ENCODE results near the gene NKX2-1. TPM values are rescaled to one million over a fixed set of nuclear protein-coding genes. Genes with fewer than 3 reads are reported as not detected.

The NKX2-1 gene
- total RNA-seq, 1 experiment from 2014 or later: not detected

- Histone ChIP-seq H2AK5ac (ENCODE audit: insufficient read length, low read length) (no peak overlapping the region), H3K14ac (ENCODE audit: insufficient read depth, low read length) (no peak overlapping the region), H3K4me1 (ENCODE audit: insufficient read depth, low read length) (no peaks in the 10 kb centered on the region), H4K5ac (ENCODE audit: insufficient read length, low read depth, low read length) (no peak overlapping the region), H3T11ph (ENCODE audit: low read length) (no peak overlapping the region), H3K27me3 (ENCODE audit: insufficient read depth, low read length) (peaks cover 92% of the 10 kb centered on the region), H2BK15ac (ENCODE audit: low read depth, low read length) (no peak overlapping the region), H2BK12ac (ENCODE audit: insufficient read length, low read depth, low read length) (no peak overlapping the region), H3K9ac (ENCODE audit: extremely low read depth, insufficient read length, low read length) (no peak overlapping the region), H3K56ac (ENCODE audit: insufficient read length, low read depth, low read length) (no peak overlapping the region), H4K91ac (ENCODE audit: insufficient read length, low read depth, low read length) (no peak overlapping the region), H3K27ac (ENCODE audit: insufficient read length, low read depth, low read length) (no peak overlapping the region), H3K79me1 (ENCODE audit: insufficient read depth, low read depth, low read length, poor library complexity, severe bottlenecking) (no peaks in the 10 kb centered on the region), H3K4me2 (ENCODE audit: insufficient read depth, insufficient read length, low read length) (no peak overlapping the region), H3K9me3 (ENCODE audit: control insufficient read depth, low read depth, low read length) (no peaks in the 10 kb centered on the region), H2AFZ (ENCODE audit: low read length) (no peak overlapping the region), H4K8ac (replicated peaks; ENCODE audit: insufficient read length, low read depth, low read length) (no peak overlapping the region), H2BK5ac (ENCODE audit: insufficient read length, low read length) (no peak overlapping the region), H3K79me2 (ENCODE audit: insufficient read depth, low read length) (no peaks in the 10 kb centered on the region), H3K23me2 (ENCODE audit: insufficient read length, low read depth, low read length, poor library complexity, severe bottlenecking) (peaks cover 7% of the 10 kb centered on the region), H4K20me1 (ENCODE audit: control insufficient read depth, insufficient read depth, insufficient read length) (no peaks in the 10 kb centered on the region), H2BK20ac (ENCODE audit: low read depth, low read length, poor library complexity, severe bottlenecking) (no peak overlapping the region), H3K4ac (ENCODE audit: low read depth, low read length) (no peak overlapping the region), H3K18ac (ENCODE audit: insufficient read length, low read depth, low read length) (no peak overlapping the region), H2BK120ac (ENCODE audit: low read depth, low read length, poor library complexity, severe bottlenecking) (no peak overlapping the region), H3K23ac (ENCODE audit: insufficient read length, low read depth, low read length) (no peak overlapping the region)
- no peaks in the 10 kb centered on the region; a peak in 1 of 7 replicates for H3K36me3 Mint-ChIP-seq (ENCODE audit: insufficient read depth in 1 of 3, low read depth in 3 of 3)
- H3K27ac Mint-ChIP-seq: no peak overlapping the region
- TF ChIP-seq CTCF (conservative IDR thresholded peaks at IDR 0.05): no peak
- no peak overlapping the region; a peak in 1 of 5 replicates for H3K4me3 Mint-ChIP-seq
- H3K9me3 Mint-ChIP-seq: peaks cover 2 to 10% of the 10 kb centered on the region in 2 experiments; a peak in 4 of 5 replicates
- no CpG with 5 or more reads among the region's 87 CpGs for WGBS (ENCODE audit: extremely low coverage, insufficient read length, low lambda C conversion rate)
- H3K4me1 Mint-ChIP-seq: peaks cover 17 to 46% of the 10 kb centered on the region in 2 experiments
- H3K27me3 Mint-ChIP-seq (ENCODE audit: low read depth): peaks cover 98% of the 10 kb centered on the region
- peak; percentile 61 for DNase-seq
These were observed 2.6 kb downstream of the NKX2-1 start for GRCh38 chr14:36517242-36518030.
